Lower leg skin (tissue), 4 donors: ENCODE results near the gene UGP2. TPM values are rescaled to one million over a fixed set of nuclear protein-coding genes. Genes with fewer than 3 reads are reported as not detected.
"Not testable (repeated sequence)": the region's sequence is repeated elsewhere in the genome, so short reads cannot be mapped to it uniquely, and the experiment has no call there.

Source experiments
- DNase-seq, 2 donors: peaks; one replicate each; pipeline ENCODE4 v3.0.0-alpha.2; 2019; ENCODE audit warnings: low spot score in 2 of 2
- H3K4me3 ChIP-seq: fragments of 200-600 bp; sonication (generic); 2 replicates; pipeline ENCODE4 v1.5.1; 2017; ENCODE audit warnings: mild to moderate bottlenecking, low read depth; ENCODE audit not compliant: poor library complexity, severe bottlenecking
- CTCF ChIP-seq, 3 donors: fragments of 450-650 bp; IDR thresholded peaks; one replicate each; pipeline ENCODE4 v1.5.1; 2016; ENCODE audit warnings: antibody characterized with exemption in 3 of 3, mild to moderate bottlenecking in 3 of 3, moderate library complexity in 2 of 3
- POLR2A ChIP-seq, 2 donors: fragments of 450-650 bp; IDR thresholded peaks; one replicate each; pipeline ENCODE4 v1.6.1; 2016 to 2017; ENCODE audit warnings: antibody characterized with exemption in 2 of 2, mild to moderate bottlenecking in 1 of 2, moderate library complexity in 1 of 2
- WGBS, 2 donors: methylation state at CpG; one replicate each; pipeline ENCODE4 v1.1.5; 2018; 5-methylcytosine and 5-hydroxymethylcytosine counted together
- intact Hi-C: fragments of 100-400 bp; cut with DNase I; formaldehyde crosslinking; loops from one replicate; pipeline ENCODE4 v1.15.0; 2023; ENCODE audit warnings: low total_unique reads
- total RNA-seq, 4 donors: library from RNA; depleted of rRNA; stranded (reverse); fragments of >200 nt; gene quantifications; one replicate each; pipeline ENCODE4 v1.1.0, GENCODE V29; 2016

Gene UGP2
- total RNA-seq, 4 donors from 2014 or later, result 61.1 to 153 (median 92.7) TPM

GRCh38 chr2:63811063-63811462 lies 30.6 kb upstream of the UGP2 start:
- DNase-seq, result no peak
- WGBS, 2 donors, result 92 to 96% methylated on average over 3 of the region's 3 CpGs
- no peak for TF ChIP-seq CTCF (IDR thresholded peaks at IDR 0.05)
- no peak for TF ChIP-seq POLR2A (IDR thresholded peaks at IDR 0.05)
- no peak overlapping the region for H3K4me3 ChIP-seq
- intact Hi-C loops, result no loop called here

DNA sequence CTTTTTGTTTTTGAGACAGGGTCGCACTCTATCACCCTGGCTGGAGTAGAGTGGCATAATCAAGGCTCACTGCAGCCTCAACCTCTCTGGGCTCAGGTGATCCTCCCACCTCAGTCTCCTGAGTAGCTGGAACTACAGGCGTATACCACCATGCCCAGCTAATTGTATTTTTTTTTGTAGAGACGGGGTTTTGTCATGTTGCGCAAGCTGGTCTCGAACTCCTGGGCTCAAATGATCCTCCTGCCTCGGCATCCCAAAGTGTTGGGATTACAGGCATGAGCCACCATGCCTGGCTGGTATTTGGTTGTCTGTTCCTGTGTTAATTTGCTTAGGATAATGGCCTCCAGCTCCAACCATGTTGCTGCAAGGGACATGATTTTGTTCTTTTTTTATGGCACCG lies 29.8 kb upstream of the UGP2 start:
- intact Hi-C loops, result not testable (repeated sequence)
- WGBS, 2 donors, result 95 to 96% methylated on average over 7 of the region's 7 CpGs

GRCh38 chr2:63814114-63814513 lies 27.6 kb upstream of the UGP2 start:
- intact Hi-C loops, result no loop called here
- TF ChIP-seq CTCF (IDR thresholded peaks at IDR 0.05) (no peak), POLR2A (IDR thresholded peaks at IDR 0.05) (no peak)
- 70 to 79% methylated on average over 1 of the region's 1 CpG for whole genome bisulfite sequencing, 2 donors

More for the DNA sequence above, 29.8 kb upstream of the UGP2 start:
- not testable (repeated sequence) for H3K4me3 ChIP-seq, DNase-seq

GRCh38 chr2:63817382-63817781 lies 24.3 kb upstream of the UGP2 start:
- WGBS, 2 donors, result 47 to 48% methylated on average over 2 of the region's 2 CpGs
- intact Hi-C loops, result no loop called here
- TF ChIP-seq POLR2A (IDR thresholded peaks at IDR 0.05) (no peak), CTCF (IDR thresholded peaks at IDR 0.05) (no peak)

More at GRCh38 chr2:63814114-63814513, 27.6 kb upstream of the UGP2 start:
- no peak overlapping the region for H3K4me3 ChIP-seq
- no peak for DNase-seq

GRCh38 chr2:63818271-63818670 lies 23.4 kb upstream of the UGP2 start:
- intact Hi-C loops, result no loop called here

More at GRCh38 chr2:63817382-63817781, 24.3 kb upstream of the UGP2 start:
- no peak for DNase-seq
- H3K4me3 ChIP-seq, result no peak overlapping the region

DNA sequence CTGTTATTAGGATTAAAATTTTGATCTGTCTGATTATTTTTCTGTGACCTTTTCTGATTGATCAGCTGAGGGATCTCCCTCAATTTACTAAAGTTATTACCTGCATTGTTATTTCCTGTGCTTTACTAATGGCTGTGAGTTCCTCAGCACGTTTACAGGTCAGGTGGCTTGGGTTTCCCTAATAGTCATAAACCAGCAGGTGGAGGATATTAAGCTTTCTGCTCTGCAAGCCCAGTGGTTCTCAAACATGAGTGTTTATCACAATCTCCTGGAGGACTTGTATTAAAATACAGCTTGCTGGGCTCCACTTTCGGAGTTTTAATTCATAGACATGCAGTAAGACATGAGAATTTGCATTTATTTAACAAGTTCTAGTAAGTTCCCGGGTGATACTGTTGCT lies 22.4 kb upstream of the UGP2 start:
- no peak overlapping the region for H3K4me3 ChIP-seq
- intact Hi-C loops, result no loop called here
- TF ChIP-seq POLR2A (IDR thresholded peaks at IDR 0.05), result no peak
- no peak for TF ChIP-seq CTCF (IDR thresholded peaks at IDR 0.05)
- no peak for DNase-seq
- 70 to 72% methylated on average over 3 of the region's 3 CpGs for WGBS, 2 donors

More at GRCh38 chr2:63818271-63818670, 23.4 kb upstream of the UGP2 start:
- no peak overlapping the region for H3K4me3 ChIP-seq
- DNase-seq, result no peak
- TF ChIP-seq POLR2A (IDR thresholded peaks at IDR 0.05) (no peak), CTCF (IDR thresholded peaks at IDR 0.05) (no peak)
- whole genome bisulfite sequencing, 2 donors, result 91 to 99% methylated on average over 2 of the region's 2 CpGs
